K562 (cell line): ENCODE measurements around the gene CD163. TPM values are rescaled to one million over a fixed set of nuclear protein-coding genes. Genes with fewer than 3 reads are reported as not detected.

Experiments used
- CAMTA2 ChIP-seq: fragments of 250-450 bp; sonication (Bioruptor Pico); conservative IDR thresholded peaks from 2 replicates; pipeline ENCODE4 v1.5.1; 2022
- MEF2D ChIP-seq: conservative IDR thresholded peaks from 2 replicates; pipeline ENCODE4 v1.6.1; 2016; ENCODE audit warnings: low read depth, missing genetic modification characterization, missing compliant biosample characterization
- MEIS2 ChIP-seq: fragments of 450-650 bp; IDR thresholded peaks from 2 replicates; pipeline ENCODE4 v1.6.1; 2014; ENCODE audit warnings: mild to moderate bottlenecking; ENCODE audit not compliant: partially characterized antibody
- PHB2 ChIP-seq: fragments of 450-650 bp; IDR thresholded peaks from 2 replicates; pipeline ENCODE4 v1.6.1; 2017; ENCODE audit warnings: low read depth
- SMARCA5 ChIP-seq: fragments of 450-650 bp; IDR thresholded peaks from 2 replicates; pipeline ENCODE4 v1.6.1; 2016
- SPI1 ChIP-seq: IDR thresholded peaks from 2 replicates; pipeline ENCODE4 v1.6.1; 2011; ENCODE audit warnings: low read depth, low read length, control low read depth, borderline replicate concordance
- SRSF3 ChIP-seq: fragments of 200-400 bp; formaldehyde crosslinking; IDR thresholded peaks from 2 replicates; pipeline ENCODE4 v1.6.1; 2016; ENCODE audit warnings: mild to moderate bottlenecking, low read length, moderate library complexity; ENCODE audit not compliant: insufficient read depth
- STAT5A ChIP-seq: IDR thresholded peaks from 2 replicates; pipeline ENCODE4 v1.6.1; 2012; ENCODE audit warnings: low read length, inconsistent platforms, borderline replicate concordance
- ZNF175 ChIP-seq: fragments of 200-800 bp; sonication (Bioruptor generic); IDR thresholded peaks from 2 replicates; pipeline ENCODE4 v1.6.1; 2016; ENCODE audit warnings: low read depth, mild to moderate bottlenecking, missing genetic modification characterization, missing compliant biosample characterization
- ZNF184 ChIP-seq: sonication (generic); formaldehyde crosslinking; IDR thresholded peaks from 2 replicates; pipeline ENCODE4 v1.5.0; 2020; ENCODE audit warnings: missing genetic modification reagents
- ZNF24 ChIP-seq: fragments of 450-650 bp; IDR thresholded peaks from 2 replicates; pipeline ENCODE4 v1.6.1; 2016
- polyA plus RNA-seq, 8 experiments: library from polyadenylated mRNA; depleted of rRNA in 4 of 8; stranded (reverse) in 5 of 8; unstranded in 3 of 8; fragments of >200 nt; fragmentation: Nextera tagmentation in 2 of 8; fragmentation: Illumina TruSeq in 1 of 8; extraction: Ambion mirVana in 2 of 8; extraction: Trizol in 1 of 8; gene quantifications; 2 replicates each; pipeline versions ENCODE4 v1.2.1 to v1.2.3, GENCODE V29; 2011 to 2014; ENCODE audit warnings: inconsistent platforms in 1 of 8, missing spikeins in 1 of 8
- total RNA-seq, 7 experiments: library from RNA; depleted of rRNA in 6 of 7; stranded (reverse); fragments of >200 nt in 6 of 7; fragmentation: Illumina TruSeq in 2 of 7; extraction: Trizol in 2 of 7; gene quantifications; 2 replicates each; pipeline versions ENCODE4 v1.2.1 to v1.2.3, GENCODE V29; 2011 to 2021; ENCODE audit warnings: low replicate concordance in 1 of 7
- TF ChIP-seq, protein P1 (sequence below): fragments of 450-650 bp; IDR thresholded peaks from 2 replicates; pipeline ENCODE4 v1.6.1; 2016; ENCODE audit warnings: missing biosample characterization, missing genetic modification characterization
- TF ChIP-seq, protein P2 (sequence below): sonication (generic); formaldehyde crosslinking; IDR thresholded peaks from 2 replicates; pipeline ENCODE4 v1.8.1; 2023; ENCODE audit warnings: mild to moderate bottlenecking, missing genetic modification reagents, moderate library complexity
- TF ChIP-seq, protein P3 (sequence below): sonication (generic); formaldehyde crosslinking; IDR thresholded peaks from 2 replicates; pipeline ENCODE4 v1.8.0; 2022; ENCODE audit warnings: mild to moderate bottlenecking, missing genetic modification reagents, borderline replicate concordance
- TF ChIP-seq, protein P4 (sequence below), 2 experiments: fragments of 450-650 bp in 1 of 2; IDR thresholded peaks; 2 replicates each; pipeline ENCODE4 v1.6.1; 2011 to 2017; ENCODE audit warnings: low read depth in 2 of 2, antibody characterized with exemption in 1 of 2, borderline replicate concordance in 1 of 2, low read length in 1 of 2, mild to moderate bottlenecking in 1 of 2, mixed read lengths in 1 of 2; ENCODE audit not compliant: control insufficient read depth in 1 of 2
- TF ChIP-seq, protein P5 (sequence below): fragments of 250-450 bp; sonication (Bioruptor Pico); IDR thresholded peaks from 2 replicates; pipeline ENCODE4 v1.5.0; 2021; ENCODE audit warnings: mild to moderate bottlenecking, moderate library complexity

CD163 gene
- total and polyA plus RNA-seq, 9 of the 15 experiments (the other 6 are each of a cell fraction or from before 2014, with no cell fraction given): 0.62 TPM; not detected in 8

DNA sequence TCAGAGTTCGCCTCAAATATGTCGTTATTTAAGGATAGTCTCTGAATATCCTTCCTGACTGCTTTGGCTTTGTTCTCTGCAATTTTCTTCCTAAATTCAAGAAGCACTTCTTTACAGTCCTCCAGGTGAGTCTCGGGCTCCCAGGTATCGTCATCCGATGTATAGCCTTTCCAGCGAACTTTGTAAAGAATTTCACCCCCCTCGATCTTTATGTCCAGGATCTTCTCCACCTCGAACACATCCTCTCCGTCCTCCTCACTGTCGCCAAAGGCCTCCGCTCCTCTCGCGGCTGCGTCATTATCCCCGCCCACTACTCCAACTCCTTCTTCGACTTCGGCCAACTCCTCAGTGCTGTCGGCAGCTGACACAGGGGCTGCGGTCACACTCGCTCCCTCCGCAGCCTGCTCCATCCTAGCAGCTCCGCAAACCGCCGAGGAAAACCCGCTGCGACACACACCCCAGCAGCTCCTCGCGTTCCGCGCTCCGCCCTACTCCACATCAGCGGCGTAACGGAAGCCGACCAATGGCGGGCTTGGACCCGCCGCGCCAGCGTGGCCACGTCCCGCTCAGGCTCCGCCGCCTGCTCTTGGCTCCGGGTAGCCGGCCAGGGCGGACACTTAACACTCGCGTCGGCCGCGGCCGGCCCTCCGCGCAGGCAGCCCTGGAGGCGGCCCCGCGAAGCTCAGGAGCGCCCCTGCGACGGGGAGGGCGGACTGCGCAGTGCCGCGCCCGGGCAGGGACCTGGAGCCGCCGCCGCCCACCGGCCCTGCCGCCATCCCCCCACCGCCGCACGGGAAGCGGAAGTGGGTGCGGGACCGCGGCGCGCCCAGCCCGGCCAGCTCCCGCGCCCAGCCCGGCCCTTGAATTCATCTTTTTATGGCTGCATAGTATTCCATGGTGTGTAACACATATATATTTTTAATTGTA, 63.7 kb downstream of the CD163 start (continued):
- TF ChIP-seq ZNF175 (CRISPR knock-in tag) (no peak), CAMTA2 (no peak), ZNF184 (CRISPR knock-in tag) (no peak), SPI1 (peak; percentile 78; the same call in 1 of the 2 replicates), MEF2D (no peak), PHB2 (no peak), STAT5A (no peak), SRSF3 (no peak), SMARCA5 (no peak), MEIS2 (peak; percentile 14), ZNF24 (no peak)
- TF ChIP-seq, protein P1, sequence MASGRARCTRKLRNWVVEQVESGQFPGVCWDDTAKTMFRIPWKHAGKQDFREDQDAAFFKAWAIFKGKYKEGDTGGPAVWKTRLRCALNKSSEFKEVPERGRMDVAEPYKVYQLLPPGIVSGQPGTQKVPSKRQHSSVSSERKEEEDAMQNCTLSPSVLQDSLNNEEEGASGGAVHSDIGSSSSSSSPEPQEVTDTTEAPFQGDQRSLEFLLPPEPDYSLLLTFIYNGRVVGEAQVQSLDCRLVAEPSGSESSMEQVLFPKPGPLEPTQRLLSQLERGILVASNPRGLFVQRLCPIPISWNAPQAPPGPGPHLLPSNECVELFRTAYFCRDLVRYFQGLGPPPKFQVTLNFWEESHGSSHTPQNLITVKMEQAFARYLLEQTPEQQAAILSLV: no peak
- TF ChIP-seq, protein P2, sequence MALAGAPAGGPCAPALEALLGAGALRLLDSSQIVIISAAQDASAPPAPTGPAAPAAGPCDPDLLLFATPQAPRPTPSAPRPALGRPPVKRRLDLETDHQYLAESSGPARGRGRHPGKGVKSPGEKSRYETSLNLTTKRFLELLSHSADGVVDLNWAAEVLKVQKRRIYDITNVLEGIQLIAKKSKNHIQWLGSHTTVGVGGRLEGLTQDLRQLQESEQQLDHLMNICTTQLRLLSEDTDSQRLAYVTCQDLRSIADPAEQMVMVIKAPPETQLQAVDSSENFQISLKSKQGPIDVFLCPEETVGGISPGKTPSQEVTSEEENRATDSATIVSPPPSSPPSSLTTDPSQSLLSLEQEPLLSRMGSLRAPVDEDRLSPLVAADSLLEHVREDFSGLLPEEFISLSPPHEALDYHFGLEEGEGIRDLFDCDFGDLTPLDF (CRISPR knock-in tag): no peak
- TF ChIP-seq, protein P3, sequence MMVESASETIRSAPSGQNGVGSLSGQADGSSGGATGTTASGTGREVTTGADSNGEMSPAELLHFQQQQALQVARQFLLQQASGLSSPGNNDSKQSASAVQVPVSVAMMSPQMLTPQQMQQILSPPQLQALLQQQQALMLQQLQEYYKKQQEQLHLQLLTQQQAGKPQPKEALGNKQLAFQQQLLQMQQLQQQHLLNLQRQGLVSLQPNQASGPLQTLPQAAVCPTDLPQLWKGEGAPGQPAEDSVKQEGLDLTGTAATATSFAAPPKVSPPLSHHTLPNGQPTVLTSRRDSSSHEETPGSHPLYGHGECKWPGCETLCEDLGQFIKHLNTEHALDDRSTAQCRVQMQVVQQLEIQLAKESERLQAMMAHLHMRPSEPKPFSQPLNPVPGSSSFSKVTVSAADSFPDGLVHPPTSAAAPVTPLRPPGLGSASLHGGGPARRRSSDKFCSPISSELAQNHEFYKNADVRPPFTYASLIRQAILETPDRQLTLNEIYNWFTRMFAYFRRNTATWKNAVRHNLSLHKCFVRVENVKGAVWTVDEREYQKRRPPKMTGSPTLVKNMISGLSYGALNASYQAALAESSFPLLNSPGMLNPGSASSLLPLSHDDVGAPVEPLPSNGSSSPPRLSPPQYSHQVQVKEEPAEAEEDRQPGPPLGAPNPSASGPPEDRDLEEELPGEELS (CRISPR knock-in tag): no peak
- TF ChIP-seq, protein P4, sequence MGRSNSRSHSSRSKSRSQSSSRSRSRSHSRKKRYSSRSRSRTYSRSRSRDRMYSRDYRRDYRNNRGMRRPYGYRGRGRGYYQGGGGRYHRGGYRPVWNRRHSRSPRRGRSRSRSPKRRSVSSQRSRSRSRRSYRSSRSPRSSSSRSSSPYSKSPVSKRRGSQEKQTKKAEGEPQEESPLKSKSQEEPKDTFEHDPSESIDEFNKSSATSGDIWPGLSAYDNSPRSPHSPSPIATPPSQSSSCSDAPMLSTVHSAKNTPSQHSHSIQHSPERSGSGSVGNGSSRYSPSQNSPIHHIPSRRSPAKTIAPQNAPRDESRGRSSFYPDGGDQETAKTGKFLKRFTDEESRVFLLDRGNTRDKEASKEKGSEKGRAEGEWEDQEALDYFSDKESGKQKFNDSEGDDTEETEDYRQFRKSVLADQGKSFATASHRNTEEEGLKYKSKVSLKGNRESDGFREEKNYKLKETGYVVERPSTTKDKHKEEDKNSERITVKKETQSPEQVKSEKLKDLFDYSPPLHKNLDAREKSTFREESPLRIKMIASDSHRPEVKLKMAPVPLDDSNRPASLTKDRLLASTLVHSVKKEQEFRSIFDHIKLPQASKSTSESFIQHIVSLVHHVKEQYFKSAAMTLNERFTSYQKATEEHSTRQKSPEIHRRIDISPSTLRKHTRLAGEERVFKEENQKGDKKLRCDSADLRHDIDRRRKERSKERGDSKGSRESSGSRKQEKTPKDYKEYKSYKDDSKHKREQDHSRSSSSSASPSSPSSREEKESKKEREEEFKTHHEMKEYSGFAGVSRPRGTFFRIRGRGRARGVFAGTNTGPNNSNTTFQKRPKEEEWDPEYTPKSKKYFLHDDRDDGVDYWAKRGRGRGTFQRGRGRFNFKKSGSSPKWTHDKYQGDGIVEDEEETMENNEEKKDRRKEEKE (IDR thresholded peaks at IDR 0.05; ENCODE audit: borderline replicate concordance in 1 of 2, control insufficient read depth in 1 of 2, low read depth in 2 of 2, low read length in 1 of 2): no peak
- TF ChIP-seq, protein P5, sequence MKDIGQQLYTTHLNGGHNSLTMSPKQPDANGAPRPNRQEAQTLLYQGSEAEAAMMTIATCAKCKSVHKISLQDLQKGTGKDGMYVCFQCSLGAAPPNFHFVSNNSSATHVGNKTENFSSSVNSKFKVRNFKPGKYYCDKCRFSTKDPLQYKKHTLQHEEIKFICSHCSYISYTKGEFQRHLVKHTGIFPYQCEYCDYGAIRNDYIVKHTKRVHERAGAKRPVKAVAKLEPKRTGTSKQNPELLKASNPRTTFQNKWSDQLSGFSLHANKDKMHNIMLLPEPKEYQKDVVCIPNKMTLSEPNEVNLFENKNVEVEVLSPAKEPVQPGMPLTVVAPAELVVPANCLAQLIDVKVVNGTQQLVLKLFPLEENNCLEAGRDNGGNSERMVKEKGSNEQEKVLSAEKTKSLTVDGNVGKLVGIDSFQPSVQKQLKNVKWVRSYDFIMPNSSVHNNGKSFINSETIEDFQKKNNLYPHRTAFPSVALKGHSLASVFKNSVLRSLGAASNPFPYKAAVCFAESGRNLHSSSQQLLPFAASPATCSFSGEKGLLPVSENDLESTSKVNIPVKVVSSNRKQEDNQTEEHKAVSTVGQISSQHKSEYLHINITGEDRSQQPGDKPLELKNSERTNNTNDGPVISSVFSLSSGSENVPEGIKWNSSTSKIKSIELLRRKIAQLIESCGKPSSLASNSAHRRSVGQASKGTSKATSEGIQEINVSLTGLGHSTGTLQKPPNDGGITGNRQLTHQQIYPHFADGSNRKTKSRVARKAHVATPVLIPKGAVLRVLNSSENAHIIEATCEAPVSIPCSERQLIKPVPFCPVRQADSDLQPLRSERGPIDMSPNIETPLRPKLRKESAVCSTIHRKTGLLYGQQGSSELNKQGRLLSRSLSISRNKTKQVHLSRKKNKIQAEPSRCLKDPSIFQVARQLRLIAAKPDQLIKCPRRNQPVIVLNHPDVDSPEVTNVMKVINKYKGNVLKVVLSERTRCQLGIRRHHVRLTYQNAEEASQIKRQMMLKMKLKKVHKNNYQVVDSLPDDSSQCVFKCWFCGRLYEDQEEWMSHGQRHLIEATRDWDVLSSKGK: no peak
